CD4-positive, alpha-beta T cell treated with Interleukin-2 at 100 ng/mL for 4 hours (primary cell): ENCODE results near the gene CHL1.
"Not testable (repeated sequence)": the region's sequence is repeated elsewhere in the genome, so short reads cannot be mapped to it uniquely, and the experiment has no call there.

Experiments used
- DNase-seq: peaks from one replicate; pipeline ENCODE4 v3.0.0-alpha.2; 2020; ENCODE audit warnings: low spot score

The CHL1 gene

DNA sequence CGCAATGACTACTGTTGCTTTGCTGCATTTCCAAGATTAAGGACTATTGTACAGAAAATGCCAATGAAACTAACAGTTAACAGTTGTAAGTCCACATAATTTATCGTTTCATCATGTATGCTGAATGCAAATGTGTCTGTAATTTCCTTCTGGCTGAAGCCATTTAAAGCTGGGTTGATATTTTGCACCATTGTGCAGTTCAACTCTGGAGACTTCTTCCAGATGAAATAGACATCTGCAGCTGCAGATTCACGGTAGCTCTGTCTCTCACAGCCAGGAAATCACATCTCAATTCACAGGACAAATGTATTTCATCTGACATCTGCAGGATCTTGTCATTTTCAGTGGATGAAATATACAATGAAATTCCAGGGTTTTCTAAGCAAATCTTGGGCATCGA is 145.4 kb downstream of the CHL1 start:
- DNase-seq: no peak

- DNase-seq: no peak
Observed at GRCh38 chr3:346186-346585, 149.6 kb downstream of the CHL1 start.

DNA sequence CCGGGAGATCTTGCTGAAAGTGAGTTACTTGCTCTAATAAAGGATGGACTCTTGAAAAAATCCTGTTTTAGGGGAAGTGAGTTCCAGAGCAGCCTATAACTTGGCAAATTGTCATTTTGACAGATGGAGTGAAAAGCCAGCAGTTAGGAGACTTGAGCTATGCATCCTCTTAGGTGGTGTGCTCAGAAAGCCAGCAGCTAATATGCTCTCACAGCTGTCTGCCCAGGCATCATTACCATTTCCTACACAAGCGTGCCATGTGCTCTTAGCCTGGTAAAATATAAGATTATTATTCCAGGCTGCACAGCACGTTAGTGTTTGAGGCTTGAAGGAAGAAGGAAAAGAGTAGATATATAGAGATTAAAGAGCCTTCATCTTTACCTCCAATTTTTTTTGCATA is 151.0 kb downstream of the CHL1 start:
- DNase-seq: no peak

- no peak for DNase-seq
Observed at GRCh38 chr3:350871-351371, 154.4 kb downstream of the CHL1 start.

DNA sequence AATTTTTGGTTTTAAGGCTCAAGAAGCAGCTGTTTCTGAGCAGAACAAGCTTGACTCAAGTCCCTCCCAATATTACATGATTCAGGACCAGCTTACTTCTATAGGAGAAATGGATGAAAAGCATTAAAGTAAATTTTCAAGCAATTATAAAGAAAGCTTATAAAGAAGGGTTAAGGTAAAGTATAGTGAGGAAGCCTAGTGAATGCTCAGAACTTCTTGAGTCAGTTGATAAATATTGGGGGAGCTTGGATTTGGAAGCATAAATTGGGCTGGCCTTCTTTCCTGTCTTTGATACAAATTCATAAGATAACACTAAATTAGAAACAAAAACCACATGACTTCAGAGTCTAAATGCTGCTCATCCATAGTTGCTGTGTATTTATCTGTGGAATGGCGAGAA is 156.0 kb downstream of the CHL1 start:
- DNase-seq: no peak

- no peak for DNase-seq
Observed at GRCh38 chr3:353191-353739, 156.7 kb downstream of the CHL1 start.

DNA sequence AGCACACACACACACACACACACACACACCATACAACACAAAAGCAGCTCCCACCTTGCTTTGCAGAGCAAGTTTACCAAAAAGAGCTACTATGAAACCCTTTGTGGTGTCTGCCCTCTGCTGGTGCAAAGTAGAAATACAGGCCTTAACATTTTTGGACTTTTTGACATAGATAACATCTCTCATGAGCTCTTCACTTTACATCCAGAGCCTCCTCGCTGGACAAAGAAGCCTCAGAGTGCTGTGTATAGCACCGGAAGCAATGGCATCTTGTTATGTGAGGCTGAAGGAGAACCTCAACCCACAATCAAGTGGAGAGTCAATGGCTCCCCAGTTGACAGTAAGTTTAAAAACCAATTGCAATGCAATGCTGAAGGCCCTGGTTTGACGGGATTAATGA is 157.9 kb downstream of the CHL1 start:
- peak; percentile 13 for DNase-seq

DNA sequence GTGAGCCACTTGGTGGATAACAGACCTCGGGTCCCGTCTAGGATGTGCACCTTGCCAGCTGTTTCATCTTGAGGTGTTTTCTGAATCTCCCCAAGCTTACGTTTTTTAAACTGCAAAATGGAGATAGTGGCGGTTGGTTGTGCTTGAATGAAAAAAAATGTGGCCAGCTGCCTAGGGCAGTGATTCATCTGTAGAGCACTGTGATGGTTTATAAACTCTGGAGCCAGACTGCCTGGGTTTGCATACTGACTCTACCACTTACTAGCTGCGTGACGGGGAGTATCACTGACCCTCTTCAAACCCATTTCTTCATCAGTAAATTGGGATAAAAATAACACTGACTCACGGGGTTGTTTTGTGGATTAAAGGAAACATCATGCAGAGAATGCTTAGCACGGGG is 159.1 kb downstream of the CHL1 start:
- DNase-seq: no peak

GRCh38 chr3:356952-357351 is 160.4 kb downstream of the CHL1 start:
- no peak for DNase-seq

DNA sequence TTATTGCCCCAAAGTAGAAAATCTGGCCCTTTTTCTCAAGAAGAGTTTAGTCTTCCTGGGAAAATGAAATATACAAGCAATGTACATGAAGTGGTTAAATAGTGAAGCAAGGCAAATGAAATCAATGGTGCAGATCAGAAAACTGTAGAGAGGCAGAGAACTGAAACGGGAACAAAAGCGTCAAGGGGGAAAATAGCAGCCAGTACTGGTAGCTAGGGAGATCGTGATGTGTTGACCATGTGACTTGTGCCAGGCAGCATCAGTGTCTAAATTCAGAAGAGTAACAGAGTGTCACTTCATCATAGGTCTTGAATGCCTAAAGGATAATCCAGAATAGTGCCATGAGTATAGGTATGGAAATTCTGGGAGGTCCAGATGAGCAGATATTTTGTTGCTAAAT is 163.1 kb downstream of the CHL1 start:
- DNase-seq: no peak

- DNase-seq: no peak
Observed at GRCh38 chr3:362681-363338, 166.2 kb downstream of the CHL1 start.

- no peak for DNase-seq
Observed at GRCh38 chr3:364287-364686, 167.7 kb downstream of the CHL1 start.

GRCh38 chr3:365268-365667 is 168.7 kb downstream of the CHL1 start:
- DNase-seq: no peak

DNA sequence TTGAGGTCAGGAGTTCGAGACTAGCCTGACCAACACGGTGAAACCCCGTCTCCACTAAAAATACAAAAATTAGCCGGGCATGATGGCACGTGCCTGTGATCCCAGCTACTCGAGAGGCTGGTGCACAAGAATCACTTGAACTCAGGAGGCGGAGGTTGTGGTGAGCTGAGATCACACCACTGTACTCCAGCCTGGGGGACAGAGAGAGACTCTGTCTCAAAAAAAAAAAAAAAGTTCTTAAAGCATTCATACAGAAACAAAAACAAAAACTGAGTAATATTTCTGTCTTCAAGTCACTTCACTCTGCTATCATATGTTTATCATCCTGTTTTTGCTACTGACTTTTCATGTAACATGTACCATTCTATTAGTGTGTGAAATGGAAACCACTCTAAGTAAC is 169.7 kb downstream of the CHL1 start:
- not testable (repeated sequence) for DNase-seq

DNA sequence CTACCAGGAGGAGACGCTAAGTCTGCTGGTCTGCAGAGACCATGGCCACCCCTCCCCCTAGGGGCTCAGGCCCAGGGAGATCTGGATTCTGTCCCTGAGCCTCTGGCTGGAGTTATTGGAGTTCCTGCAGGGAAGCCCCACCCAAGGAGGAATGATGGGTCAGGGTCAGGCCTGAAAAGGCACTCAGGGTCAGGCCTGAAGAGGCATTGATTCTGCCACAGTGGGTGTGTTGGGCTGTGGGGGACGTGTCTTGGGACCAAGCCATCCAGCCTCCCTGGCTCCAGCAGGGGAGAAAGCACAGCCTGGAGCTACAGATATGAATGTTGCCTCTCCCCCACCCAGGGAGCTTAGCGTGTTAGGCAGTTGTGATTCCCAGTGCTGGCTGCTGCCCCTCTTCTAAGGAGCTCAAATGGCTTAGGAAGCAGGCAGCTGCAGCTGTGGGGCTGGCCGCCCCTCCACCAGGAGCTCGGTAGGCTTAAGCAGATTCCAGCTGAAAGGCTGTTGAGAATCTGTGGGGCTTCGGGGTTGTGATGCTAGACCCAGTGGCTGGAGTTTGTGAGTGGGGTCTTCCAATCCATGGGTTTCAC is 176.7 kb downstream of the CHL1 start:
- DNase-seq: no peak

DNA sequence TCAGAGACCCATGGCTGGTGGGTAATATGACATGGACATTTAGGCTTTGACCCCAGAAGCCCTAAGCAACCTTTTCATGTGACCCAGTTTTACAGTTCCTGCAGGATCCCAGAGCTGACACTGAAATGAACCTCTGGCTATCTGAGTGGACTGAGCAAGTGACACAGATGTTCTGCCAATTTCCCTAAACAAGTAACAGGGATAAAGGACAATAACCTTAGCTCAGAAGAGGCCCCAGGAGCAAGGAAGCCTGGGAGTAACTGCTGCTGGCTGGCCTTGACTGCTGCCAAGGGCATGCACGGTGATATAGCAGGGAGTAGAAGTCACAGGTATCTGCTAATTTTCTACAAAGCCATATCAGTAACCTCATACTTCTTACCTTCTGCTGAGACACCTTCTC is 177.9 kb downstream of the CHL1 start:
- DNase-seq: no peak

DNA sequence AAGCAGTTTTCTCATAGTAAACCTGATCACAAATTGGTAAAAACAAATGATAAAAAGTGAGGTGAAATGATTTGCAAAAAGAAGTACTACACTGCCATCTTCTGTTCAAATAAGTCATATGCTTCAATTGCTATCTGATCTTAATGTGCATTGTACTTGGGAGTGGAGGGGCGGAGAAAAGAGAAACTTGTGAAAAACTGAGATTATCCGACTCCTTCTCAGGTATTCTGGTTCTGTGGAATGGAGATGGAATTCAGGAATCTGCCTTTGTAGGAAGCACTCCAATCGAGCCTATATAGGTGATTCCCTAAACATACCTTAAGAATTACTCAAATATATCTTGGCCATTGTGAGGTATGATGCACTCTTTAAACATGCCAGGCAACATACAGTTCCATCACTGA is 180.6 kb downstream of the CHL1 start:
- no peak for DNase-seq

- DNase-seq: no peak
Observed at GRCh38 chr3:380801-381200, 184.2 kb downstream of the CHL1 start.

GRCh38 chr3:385151-385550 is 188.6 kb downstream of the CHL1 start:
- DNase-seq: no peak

GRCh38 chr3:394775-395174 is 198.2 kb downstream of the CHL1 start:
- no peak for DNase-seq

GRCh38 chr3:396293-396692 is 199.7 kb downstream of the CHL1 start:
- no peak for DNase-seq

- no peak for DNase-seq
Observed at GRCh38 chr3:399647-400046, 203.1 kb downstream of the CHL1 start.

GRCh38 chr3:403826-404225 is 207.3 kb downstream of the CHL1 start:
- DNase-seq: no peak

- no peak for DNase-seq
Observed at GRCh38 chr3:409011-409410, 212.4 kb downstream of the CHL1 start.
